IMR-90 (cell line): ENCODE measurements around the gene AP2B1. TPM values are rescaled to one million over a fixed set of nuclear protein-coding genes. Genes with fewer than 3 reads are reported as not detected.

Experiments
- ATAC-seq: fragments of 200-7000 bp; cut with Tn5 transposase; 2 replicates; pipeline ENCODE4 v1.9.1; 2020; ENCODE audit warnings: low read depth, mild to moderate bottlenecking, moderate library complexity
- BruUV-seq: library from RNA; stranded (reverse); fragments of 400-500 nt; replicated peaks from 2 replicates; lab custom pipeline; 2021; lab: Mats Ljungman, UMichigan
- CTCF ChIA-PET: fragments of 300-600 bp; formaldehyde crosslinking; extraction: SDS; loops from one replicate; lab custom pipeline; 2021; ENCODE audit warnings: antibody characterized with exemption; lab: Yijun Ruan, JAX
- POLR2A ChIA-PET: fragments of 300-600 bp; sonication (Branson Sonifier 250); formaldehyde crosslinking; loops from one replicate; lab custom pipeline; 2022; ENCODE audit warnings: antibody characterized with exemption; ENCODE audit not compliant: unreplicated experiment; lab: Charles Lee
- DNase-seq: peaks from one replicate; pipeline ENCODE4 v3.0.0; 2013
- H2AFZ ChIP-seq: replicated peaks from 2 replicates; pipeline ENCODE3; 2013; ENCODE audit warnings: low read length, mild to moderate bottlenecking; ENCODE audit not compliant: poor library complexity
- H2AK5ac ChIP-seq: 2 replicates; pipeline ENCODE4 v1.6.1; 2013; ENCODE audit warnings: low read depth, low read length, inconsistent platforms
- H2AK9ac ChIP-seq: replicated peaks from 2 replicates; pipeline ENCODE3; 2013; ENCODE audit warnings: mild to moderate bottlenecking, low read depth, low read length, moderate library complexity; ENCODE audit not compliant: poor library complexity
- H2BK120ac ChIP-seq: 2 replicates; pipeline ENCODE4 v1.6.1; 2013; ENCODE audit warnings: low read depth, low read length, inconsistent platforms
- H2BK15ac ChIP-seq: 3 replicates; pipeline ENCODE4 v1.6.1; 2013; ENCODE audit warnings: low read depth, low read length, inconsistent platforms
- H2BK20ac ChIP-seq: 2 replicates; pipeline ENCODE4 v1.6.1; 2013; ENCODE audit warnings: low read depth, mild to moderate bottlenecking, inconsistent platforms, low read length, moderate library complexity
- H2BK5ac ChIP-seq: 2 replicates; pipeline ENCODE4 v1.6.1; 2013; ENCODE audit warnings: mild to moderate bottlenecking, low read depth, low read length, inconsistent platforms; ENCODE audit not compliant: poor library complexity, severe bottlenecking
- H3K14ac ChIP-seq: replicated peaks from 2 replicates; pipeline ENCODE4 v1.6.1; 2013; ENCODE audit warnings: low read depth, low read length, inconsistent platforms
- H3K18ac ChIP-seq: 2 replicates; pipeline ENCODE4 v1.6.1; 2013; ENCODE audit warnings: low read depth, low read length, control low read depth
- H3K23ac ChIP-seq: 2 replicates; pipeline ENCODE4 v1.6.1; 2013; ENCODE audit warnings: low read depth, low read length, inconsistent platforms
- H3K27ac ChIP-seq: 2 replicates; pipeline ENCODE4 v1.5.1; 2013; ENCODE audit warnings: mild to moderate bottlenecking, control low read depth, low read length; ENCODE audit not compliant: insufficient read depth
- H3K27me3 ChIP-seq: 2 replicates; pipeline ENCODE4 v1.6.1; 2013; ENCODE audit warnings: low read length; ENCODE audit not compliant: control insufficient read depth, insufficient read depth
- H3K36me3 ChIP-seq: 2 replicates; pipeline ENCODE4 v1.6.1; 2013; ENCODE audit warnings: low read length, mixed read lengths; ENCODE audit not compliant: control insufficient read depth, insufficient read depth
- H3K4ac ChIP-seq: 2 replicates; pipeline ENCODE4 v1.6.1; 2013; ENCODE audit warnings: low read depth, low read length, inconsistent platforms
- H3K4me1 ChIP-seq: 2 replicates; pipeline ENCODE4 v1.6.1; 2013; ENCODE audit warnings: low read length, mixed read lengths; ENCODE audit not compliant: control insufficient read depth, insufficient read depth
- H3K4me2 ChIP-seq: 2 replicates; pipeline ENCODE4 v1.6.1; 2013; ENCODE audit warnings: low read depth, mild to moderate bottlenecking, control low read depth, low read length, moderate library complexity
- H3K4me3 ChIP-seq: 2 replicates; pipeline ENCODE4 v1.5.1; 2013; ENCODE audit warnings: low read depth, mild to moderate bottlenecking, control low read depth, low read length, moderate library complexity; ENCODE audit not compliant: insufficient read depth
- H3K56ac ChIP-seq: 2 replicates; pipeline ENCODE4 v1.6.1; 2013; ENCODE audit warnings: low read length, inconsistent platforms; ENCODE audit not compliant: insufficient read depth; ENCODE audit errors: extremely low read depth
- H3K79me1 ChIP-seq, 2 experiments: 2 replicates each; pipeline ENCODE4 v1.6.1; 2013; ENCODE audit warnings: low read length in 2 of 2, inconsistent platforms in 1 of 2, low read depth in 1 of 2
- H3K9ac ChIP-seq: 2 replicates; pipeline ENCODE4 v1.6.1; 2013; ENCODE audit warnings: low read depth, low read length, control low read depth
- H3K9me1 ChIP-seq: 2 replicates; pipeline ENCODE4 v1.6.1; 2013; ENCODE audit warnings: low read length, inconsistent platforms; ENCODE audit not compliant: insufficient read depth
- H3K9me3 ChIP-seq: 2 replicates; pipeline ENCODE4 v1.6.1; 2013; ENCODE audit warnings: low read length; ENCODE audit not compliant: control insufficient read depth, insufficient read depth
- H4K20me1 ChIP-seq: 2 replicates; pipeline ENCODE4 v1.6.1; 2013; ENCODE audit warnings: low read length, inconsistent platforms; ENCODE audit not compliant: insufficient read depth
- H4K5ac ChIP-seq: 2 replicates; pipeline ENCODE4 v1.6.1; 2013; ENCODE audit warnings: mild to moderate bottlenecking, low read depth, low read length, control low read depth
- H4K8ac ChIP-seq, 2 experiments: 2 replicates each; pipeline ENCODE4 v1.6.1; 2013; ENCODE audit warnings: low read depth in 2 of 2, low read length in 2 of 2, control low read depth in 1 of 2, inconsistent platforms in 1 of 2
- H4K91ac ChIP-seq: 2 replicates; pipeline ENCODE4 v1.6.1; 2013; ENCODE audit warnings: low read depth, low read length, inconsistent platforms; ENCODE audit not compliant: insufficient read depth
- CEBPB ChIP-seq: IDR thresholded peaks from 2 replicates; pipeline ENCODE4 v1.6.1; 2012; ENCODE audit warnings: low read depth, low read length, improper control_type of control experiment
- CHD1 ChIP-seq: IDR thresholded peaks from 2 replicates; pipeline ENCODE4 v1.6.1; 2012; ENCODE audit warnings: low read depth, low read length, improper control_type of control experiment
- ELK1 ChIP-seq: fragments of 150-350 bp; IDR thresholded peaks from 2 replicates; pipeline ENCODE4 v1.6.1; 2016; ENCODE audit warnings: low read depth, mild to moderate bottlenecking, low read length, moderate library complexity, borderline replicate concordance
- MAZ ChIP-seq: IDR thresholded peaks from 2 replicates; pipeline ENCODE4 v1.6.1; 2012; ENCODE audit warnings: low read depth, mild to moderate bottlenecking, low read length, improper control_type of control experiment, moderate library complexity, borderline replicate concordance
- MXI1 ChIP-seq: IDR thresholded peaks from 2 replicates; pipeline ENCODE4 v1.6.1; 2012; ENCODE audit warnings: low read depth, mild to moderate bottlenecking, low read length, moderate library complexity, borderline replicate concordance
- NFE2L2 ChIP-seq: fragments of 150-350 bp; IDR thresholded peaks from 2 replicates; pipeline ENCODE4 v1.6.1; 2016; ENCODE audit warnings: low read depth, mild to moderate bottlenecking, low read length
- POLR2A ChIP-seq: IDR thresholded peaks from 2 replicates; pipeline ENCODE4 v1.6.1; 2012; ENCODE audit warnings: mild to moderate bottlenecking, low read depth, low read length
- RAD21 ChIP-seq: IDR thresholded peaks from 2 replicates; pipeline ENCODE4 v1.6.1; 2012; ENCODE audit warnings: low read length, improper control_type of control experiment
- RCOR1 ChIP-seq: IDR thresholded peaks from 2 replicates; pipeline ENCODE4 v1.6.1; 2012; ENCODE audit warnings: mild to moderate bottlenecking, low read length, improper control_type of control experiment; ENCODE audit not compliant: insufficient replicate concordance
- SMC3 ChIP-seq: fragments of 150-350 bp; IDR thresholded peaks from 2 replicates; pipeline ENCODE4 v1.6.1; 2016; ENCODE audit warnings: low read depth, mild to moderate bottlenecking, antibody characterized with exemption, low read length, moderate library complexity
- WGBS, 2 experiments: methylation state at CpG; one replicate each; pipeline versions ENCODE4 v1.1.5 to v1.1.7; 2013; ENCODE audit warnings: missing lambda C conversion rate in 2 of 2; ENCODE audit not compliant: insufficient read length in 1 of 2; ENCODE audit errors: extremely low coverage in 2 of 2; 5-methylcytosine and 5-hydroxymethylcytosine counted together
- dilution Hi-C: fragments of 300-500 bp; cut with HindIII; formaldehyde crosslinking; loops from one replicate; pipeline ENCODE4 v1.14.3; 2018; ENCODE audit warnings: low sequenced_read_pairs; ENCODE audit not compliant: unreplicated experiment
- in situ Hi-C: fragments of 300-500 bp; cut with MboI; formaldehyde crosslinking; loops from 3 replicates; pipeline ENCODE4 v1.14.3; 2019; ENCODE audit warnings: low sequenced_read_pairs, inconsistent platforms, mixed read lengths
- intact Hi-C: fragments of 100-400 bp; cut with micrococcal nuclease; formaldehyde crosslinking; loops from 2 replicates; pipeline ENCODE4 v1.10.0; 2022
- polyA plus RNA-seq, 3 experiments: library from polyadenylated mRNA; depleted of rRNA; stranded (reverse); fragments of >200 nt; gene quantifications; 2 replicates each; pipeline ENCODE4 v1.2.3, GENCODE V29; 2012; ENCODE audit warnings: low replicate concordance in 1 of 3
- total RNA-seq: library from RNA; depleted of rRNA; stranded (reverse); fragments of >200 nt; gene quantifications from 2 replicates; pipeline ENCODE4 v1.2.3, GENCODE V29; 2012
- TF ChIP-seq, protein P1 (sequence below): conservative IDR thresholded peaks from 2 replicates; pipeline ENCODE4 v1.5.1; 2012; ENCODE audit warnings: mild to moderate bottlenecking, low read depth, low read length, improper control_type of control experiment
- TF ChIP-seq, protein P2 (sequence below): fragments of 150-350 bp; IDR thresholded peaks from 2 replicates; pipeline ENCODE4 v1.6.1; 2017; ENCODE audit warnings: mild to moderate bottlenecking, antibody characterized with exemption, low read length, low read depth

AP2B1 gene
- total and polyA plus RNA-seq, 2 of the 4 experiments (the other 2 are of a cell fraction) = 102 to 125 TPM

DNA sequence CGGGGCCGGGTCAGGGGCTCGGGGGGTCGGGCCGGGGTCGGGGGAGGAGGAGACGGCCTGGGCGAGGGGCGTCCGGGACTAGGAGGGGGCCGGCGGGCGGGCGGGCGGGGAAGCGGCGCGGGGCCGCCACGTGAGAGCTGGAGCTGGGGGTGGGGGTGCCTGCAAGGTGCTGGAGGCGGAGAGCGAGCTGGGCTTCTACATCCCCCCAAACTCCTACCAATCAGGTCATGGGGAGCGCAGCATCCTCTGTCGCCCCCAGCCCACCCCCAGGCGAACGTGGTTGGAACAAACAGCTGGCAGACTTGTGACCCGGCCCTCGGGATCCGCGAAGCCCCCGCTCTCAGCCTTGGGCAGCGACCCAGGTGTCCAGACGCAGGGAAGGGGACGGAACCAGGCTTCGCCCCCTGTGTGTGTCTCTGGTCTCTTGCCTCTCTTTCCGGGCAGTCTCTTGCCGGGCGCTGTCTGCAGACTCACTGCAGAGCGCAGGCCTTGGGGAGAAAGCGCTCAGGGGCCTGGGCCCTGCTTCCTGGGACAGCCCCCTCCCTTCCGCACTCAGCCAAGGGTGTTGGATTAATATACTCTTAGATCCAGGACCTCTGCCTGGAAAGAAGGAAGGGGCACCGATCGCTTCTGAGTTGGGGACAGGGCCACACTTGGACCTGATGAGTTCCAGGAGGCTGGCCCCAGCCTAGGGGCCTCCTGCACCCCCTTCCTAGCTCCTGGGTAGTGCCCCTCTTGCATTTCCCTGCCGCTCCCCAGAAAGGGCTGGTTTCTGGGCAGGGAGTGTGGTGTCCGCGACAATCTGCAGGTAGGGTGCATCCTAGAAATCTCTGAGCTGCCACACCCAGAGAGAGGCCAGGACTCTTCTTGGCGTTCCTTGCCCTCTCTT is 145.0 kb downstream of the AP2B1 start (continued):
- TF ChIP-seq MXI1 (no peak), RCOR1 (no peak)

GRCh38 chr17:35732806-35733136 is 145.6 kb downstream of the AP2B1 start:
- Histone ChIP-seq H3K27me3 (no peaks in the 10 kb centered on the region), H4K5ac (no peak overlapping the region), H2BK5ac (no peak overlapping the region), H3K4me1 (peaks cover 3% of the 10 kb centered on the region), H2BK15ac (no peak overlapping the region), H2BK120ac (no peak overlapping the region), H4K8ac (no peak overlapping the region), H2AFZ (no peak overlapping the region), H3K36me3 (no peaks in the 10 kb centered on the region), H3K18ac (no peak overlapping the region), H4K91ac (no peak overlapping the region), H3K56ac (no peak overlapping the region), H2AK9ac (no peak overlapping the region), H3K9me1 (peaks cover 4% of the 10 kb centered on the region; the same call in 1 of the 2 replicates), H2BK20ac (no peak overlapping the region), H4K20me1 (0 out of 2 replicates have a peak, but pooled peaks cover 3% of the 10 kb centered on the region), H3K4ac (no peak overlapping the region), H3K4me3 (no peak overlapping the region), H3K4me2 (no peak overlapping the region; the same call in 1 of the 2 replicates), H3K9ac (no peak overlapping the region), H3K79me1 (peaks cover 0 to 6% of the 10 kb centered on the region in 2 experiments; a peak in 1 of 4 replicates), H3K14ac (no peak overlapping the region), H3K23ac (no peak overlapping the region), H2AK5ac (no peak overlapping the region), H3K9me3 (no peaks in the 10 kb centered on the region), H3K27ac (no peak overlapping the region)
- WGBS, 2 experiments = no CpG with 5 or more reads among the region's 1 CpG
- ChIA-PET POLR2A (no interaction called here), CTCF (interaction anchor here (0.6 kb wide), 2 partner anchors 120 to 170 kb away, joined by 3 read pairs; no protein-coding TSS in a partner anchor)
- ATAC-seq (no peak), DNase-seq (no peak)
- dilution Hi-C loops (no loop called here), in situ Hi-C loops (loop anchor here (25.0 kb wide), 1 partner anchor 370 kb away; the partner anchor contains the start of gene SLFN11), intact Hi-C loops (no loop called here)
- BruUV-seq = no TSS peak
- TF ChIP-seq RAD21 = no peak
- no peak for TF ChIP-seq CHD1
- TF ChIP-seq, protein P1, sequence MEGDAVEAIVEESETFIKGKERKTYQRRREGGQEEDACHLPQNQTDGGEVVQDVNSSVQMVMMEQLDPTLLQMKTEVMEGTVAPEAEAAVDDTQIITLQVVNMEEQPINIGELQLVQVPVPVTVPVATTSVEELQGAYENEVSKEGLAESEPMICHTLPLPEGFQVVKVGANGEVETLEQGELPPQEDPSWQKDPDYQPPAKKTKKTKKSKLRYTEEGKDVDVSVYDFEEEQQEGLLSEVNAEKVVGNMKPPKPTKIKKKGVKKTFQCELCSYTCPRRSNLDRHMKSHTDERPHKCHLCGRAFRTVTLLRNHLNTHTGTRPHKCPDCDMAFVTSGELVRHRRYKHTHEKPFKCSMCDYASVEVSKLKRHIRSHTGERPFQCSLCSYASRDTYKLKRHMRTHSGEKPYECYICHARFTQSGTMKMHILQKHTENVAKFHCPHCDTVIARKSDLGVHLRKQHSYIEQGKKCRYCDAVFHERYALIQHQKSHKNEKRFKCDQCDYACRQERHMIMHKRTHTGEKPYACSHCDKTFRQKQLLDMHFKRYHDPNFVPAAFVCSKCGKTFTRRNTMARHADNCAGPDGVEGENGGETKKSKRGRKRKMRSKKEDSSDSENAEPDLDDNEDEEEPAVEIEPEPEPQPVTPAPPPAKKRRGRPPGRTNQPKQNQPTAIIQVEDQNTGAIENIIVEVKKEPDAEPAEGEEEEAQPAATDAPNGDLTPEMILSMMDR = no peak
- TF ChIP-seq ELK1 = no peak
- no peak for TF ChIP-seq RCOR1
- no peak for TF ChIP-seq MAZ
- TF ChIP-seq NFE2L2 = no peak
- TF ChIP-seq CEBPB = no peak
- no peak for TF ChIP-seq MXI1
- no peak for TF ChIP-seq SMC3
- no peak for TF ChIP-seq POLR2A
- TF ChIP-seq, protein P2, sequence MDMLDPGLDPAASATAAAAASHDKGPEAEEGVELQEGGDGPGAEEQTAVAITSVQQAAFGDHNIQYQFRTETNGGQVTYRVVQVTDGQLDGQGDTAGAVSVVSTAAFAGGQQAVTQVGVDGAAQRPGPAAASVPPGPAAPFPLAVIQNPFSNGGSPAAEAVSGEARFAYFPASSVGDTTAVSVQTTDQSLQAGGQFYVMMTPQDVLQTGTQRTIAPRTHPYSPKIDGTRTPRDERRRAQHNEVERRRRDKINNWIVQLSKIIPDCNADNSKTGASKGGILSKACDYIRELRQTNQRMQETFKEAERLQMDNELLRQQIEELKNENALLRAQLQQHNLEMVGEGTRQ = no peak
